ENCODE measurements around the gene HSD17B3.
"Not testable (repeated sequence)": the region's sequence is repeated elsewhere in the genome, so short reads cannot be mapped to it uniquely, and the experiment has no call there.

Gene HSD17B3

DNA sequence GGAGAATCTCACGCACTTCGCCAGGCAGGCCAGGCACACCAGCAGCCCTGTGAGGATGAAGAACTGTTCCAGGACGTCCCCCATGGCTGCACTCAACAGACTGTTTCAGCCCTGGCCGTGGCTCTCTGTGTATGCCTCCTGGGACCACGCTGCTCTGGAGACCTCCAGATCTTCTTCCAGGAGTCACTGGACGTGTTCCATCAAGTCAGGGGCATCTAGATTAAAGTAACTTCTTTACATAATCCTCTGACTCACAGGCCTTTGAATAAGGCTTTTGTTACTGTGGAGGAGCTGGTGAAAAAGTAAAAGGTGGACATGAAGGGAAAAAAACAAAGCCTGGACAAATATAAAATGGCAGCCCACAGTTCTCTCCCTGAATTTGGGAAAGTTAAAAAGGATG, at the start of gene HSD17B3:
HSD17B3 (minus strand) TSS at position 156 of the 400 bp plus-strand sequence; CDS start at position 84, 72 bp downstream.
- DNase-seq, result no peak

DNA sequence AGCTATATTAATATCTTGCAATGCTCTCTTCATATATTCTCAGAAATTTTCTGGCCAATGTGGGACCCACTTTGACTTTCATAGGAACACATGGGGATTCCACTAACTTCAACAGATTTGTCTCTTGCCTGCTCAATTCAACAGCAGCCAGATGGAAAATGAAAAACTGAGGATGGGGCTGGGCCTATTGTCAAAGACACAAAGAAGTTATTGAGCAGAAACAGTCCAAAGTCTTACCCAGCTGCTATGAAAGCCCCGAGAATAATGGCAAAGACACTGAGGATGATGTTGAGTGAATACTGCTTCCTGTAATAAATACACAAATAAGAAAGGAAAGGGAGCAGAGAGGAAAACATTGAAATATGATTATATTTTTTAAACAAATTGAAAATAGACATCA, 48.9 kb upstream of the HSD17B3 start:
- DNase-seq, result no peak

DNA sequence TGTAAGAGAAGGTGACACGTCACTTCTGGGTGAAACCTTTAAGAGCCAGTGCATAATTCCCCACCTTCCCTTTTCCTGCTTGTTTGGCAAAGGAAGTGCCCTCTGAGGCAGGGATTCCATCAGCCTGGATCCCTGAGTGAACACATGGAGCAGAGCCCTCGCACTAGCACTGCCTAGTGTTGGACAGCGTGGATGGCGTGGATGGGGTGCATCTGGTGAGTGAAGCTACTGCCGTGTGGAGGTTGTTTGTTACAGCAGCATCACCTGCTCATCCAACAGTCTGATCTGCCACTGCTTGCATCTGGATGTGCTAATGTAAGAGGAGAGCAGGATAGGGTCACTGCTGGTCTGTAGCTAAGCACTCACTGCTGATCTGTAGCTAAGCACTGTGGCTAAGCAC, 46.3 kb upstream of the HSD17B3 start:
- no peak for DNase-seq

DNA sequence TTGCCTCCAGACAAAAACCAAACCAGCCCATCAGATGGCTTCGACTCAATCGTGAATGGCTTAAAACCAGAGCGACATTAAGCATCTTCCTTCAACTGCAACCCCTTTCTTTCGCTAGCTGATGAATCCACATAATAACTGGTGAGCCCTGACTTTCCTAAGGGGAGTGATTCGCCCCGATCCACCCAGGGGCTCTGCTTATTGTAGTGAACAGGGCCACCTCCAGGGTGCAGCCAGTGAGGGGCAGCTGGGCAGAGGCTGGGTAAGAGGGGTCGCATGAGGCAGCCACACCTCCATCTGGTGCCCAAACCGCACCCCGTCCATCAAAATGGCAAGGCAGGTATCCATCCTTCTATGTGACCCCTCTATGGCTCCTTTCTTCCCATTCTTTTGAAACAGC, 43.6 kb upstream of the HSD17B3 start:
- no peak for DNase-seq

DNA sequence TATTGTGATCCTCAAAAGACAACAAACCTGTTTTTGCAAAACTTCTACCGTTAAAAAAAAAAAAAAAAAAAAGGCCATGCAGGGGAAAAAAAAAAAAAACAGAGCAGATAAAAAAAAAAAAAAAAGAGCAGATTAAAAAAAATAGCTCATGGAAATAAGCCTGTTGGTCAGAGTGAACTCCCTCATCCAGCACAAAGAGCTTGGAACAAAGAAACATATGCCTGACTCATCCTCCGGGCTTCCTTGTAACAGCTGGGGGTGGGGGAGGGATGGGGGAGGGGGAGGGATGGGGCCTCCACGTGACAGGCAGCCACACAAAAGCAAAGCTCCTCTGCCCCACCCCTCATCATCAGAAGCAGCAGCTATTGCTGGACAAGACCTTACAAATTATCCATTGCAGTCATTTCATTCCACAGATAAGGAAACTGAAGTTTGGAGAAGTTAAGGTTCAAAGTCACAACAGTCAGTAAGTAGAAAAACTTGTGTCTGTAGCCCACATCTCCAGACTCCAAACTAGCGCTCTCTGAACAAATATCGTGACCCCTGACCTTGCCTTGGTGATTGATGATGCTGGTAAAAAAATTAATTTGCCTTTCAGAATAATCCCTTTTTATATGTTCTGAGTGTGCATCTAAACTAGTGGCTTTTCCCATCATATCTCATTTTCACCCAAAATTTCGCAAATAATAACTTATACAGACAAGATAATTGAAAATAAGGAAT, 42.6 kb upstream of the HSD17B3 start:
- no peak for DNase-seq

DNA sequence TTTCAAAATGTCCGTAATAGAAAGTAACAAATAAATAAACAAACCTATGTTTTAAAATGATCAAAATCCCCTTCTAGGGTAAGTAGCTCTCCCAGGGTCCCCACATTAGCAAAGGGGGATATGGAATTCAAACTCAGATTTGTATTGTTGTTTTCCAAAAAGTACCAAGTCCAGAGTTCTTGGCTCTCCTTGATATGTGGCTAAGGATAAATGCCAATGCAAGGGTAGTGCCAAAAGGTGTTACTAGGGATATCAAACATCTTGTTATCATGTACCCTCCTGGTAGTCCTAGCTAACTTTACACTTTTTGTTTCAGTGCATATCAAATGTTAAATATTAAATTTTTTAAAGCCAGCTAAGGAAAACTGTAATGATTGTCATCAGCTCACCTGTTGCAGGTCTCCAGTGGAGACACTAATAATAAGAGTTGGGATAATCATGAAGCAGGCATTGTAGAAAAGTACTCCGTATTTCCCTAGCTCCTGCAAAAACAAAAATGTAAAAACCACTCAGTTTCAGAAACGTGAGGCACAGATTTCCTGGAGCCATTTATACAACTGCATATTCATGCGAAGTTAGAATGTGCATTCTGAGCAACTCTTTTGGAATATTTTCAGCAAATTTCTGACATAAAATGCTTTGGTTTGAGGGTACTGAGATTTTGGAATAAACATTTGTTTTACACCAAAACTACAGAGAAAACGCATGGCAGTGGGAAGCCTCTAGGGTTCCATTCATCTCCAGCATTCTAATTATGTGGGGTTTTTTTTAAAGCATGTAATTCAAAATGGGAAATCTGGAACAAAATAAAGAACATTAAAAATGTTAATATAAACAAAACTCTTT, 41.8 kb upstream of the HSD17B3 start:
- no peak for DNase-seq

DNA sequence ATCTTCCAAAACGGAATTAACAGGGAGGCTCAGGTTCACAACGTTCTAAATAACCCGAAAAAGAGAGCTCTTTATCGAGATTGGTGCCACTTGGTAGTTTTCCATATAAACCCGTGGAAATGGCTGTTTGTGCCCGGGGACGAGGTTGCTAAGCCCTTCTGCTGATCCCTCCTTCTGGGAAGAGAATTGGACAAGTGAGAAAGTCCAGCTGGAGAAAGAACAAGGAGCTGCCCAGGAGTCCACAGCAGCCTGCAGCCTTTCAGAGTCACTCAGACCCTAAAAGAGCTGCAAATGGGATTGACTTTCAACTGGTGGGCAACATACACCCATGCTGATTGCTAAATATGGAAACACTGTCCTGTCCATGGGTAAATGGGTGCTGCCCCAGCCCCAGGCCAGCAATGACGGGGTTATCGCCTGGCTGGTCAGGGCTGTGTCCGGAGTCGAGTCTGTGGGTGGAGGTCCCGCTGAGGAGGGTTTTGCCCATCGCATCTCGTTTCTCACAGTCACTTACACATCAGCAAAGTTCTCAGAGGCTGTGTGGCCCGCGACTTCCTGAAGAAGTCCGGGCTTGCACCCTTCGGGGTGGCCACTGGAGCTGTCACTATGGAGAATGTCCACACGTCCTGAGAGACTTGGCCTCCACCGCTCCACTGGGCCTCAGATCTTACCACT, 40.7 kb upstream of the HSD17B3 start:
- no peak for DNase-seq

DNA sequence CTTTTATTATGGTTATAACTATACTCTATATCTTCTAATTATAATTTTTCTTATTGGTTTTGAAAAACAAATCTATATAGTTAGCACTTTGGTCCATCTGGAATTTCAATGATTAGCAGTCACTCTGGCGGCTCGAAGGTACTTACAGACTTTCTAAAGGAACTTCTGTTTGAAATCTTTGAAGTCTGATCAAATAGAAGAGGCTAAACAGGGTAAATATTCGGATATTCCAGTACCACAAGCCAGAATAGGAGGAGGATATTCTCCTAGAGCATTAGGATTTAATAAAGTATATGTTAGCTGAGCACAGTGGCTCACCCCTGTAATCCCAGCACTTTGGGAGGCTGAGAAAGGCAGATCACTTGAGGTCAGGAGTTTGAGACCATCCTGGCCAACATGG, 38.7 kb upstream of the HSD17B3 start:
- DNase-seq, result no peak

DNA sequence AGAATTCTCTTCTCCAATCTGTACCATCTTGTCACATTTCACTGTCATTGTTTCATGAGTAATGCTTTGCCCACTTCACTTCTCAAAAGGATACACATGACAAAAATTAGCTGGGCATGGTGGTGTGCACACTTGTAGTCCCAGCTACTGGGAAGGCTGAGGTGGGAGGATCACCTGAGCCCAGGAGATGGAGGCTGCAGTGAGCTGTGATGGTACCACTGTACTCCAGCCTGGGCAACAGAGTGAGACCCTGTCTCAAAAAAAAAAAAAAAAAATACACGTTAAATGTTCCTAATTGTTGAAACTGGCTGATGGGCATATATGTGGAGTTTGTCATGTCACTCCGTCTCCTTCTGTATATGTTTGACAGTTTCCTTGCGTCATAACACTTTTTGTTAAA, 36.3 kb upstream of the HSD17B3 start:
- no peak for DNase-seq

DNA sequence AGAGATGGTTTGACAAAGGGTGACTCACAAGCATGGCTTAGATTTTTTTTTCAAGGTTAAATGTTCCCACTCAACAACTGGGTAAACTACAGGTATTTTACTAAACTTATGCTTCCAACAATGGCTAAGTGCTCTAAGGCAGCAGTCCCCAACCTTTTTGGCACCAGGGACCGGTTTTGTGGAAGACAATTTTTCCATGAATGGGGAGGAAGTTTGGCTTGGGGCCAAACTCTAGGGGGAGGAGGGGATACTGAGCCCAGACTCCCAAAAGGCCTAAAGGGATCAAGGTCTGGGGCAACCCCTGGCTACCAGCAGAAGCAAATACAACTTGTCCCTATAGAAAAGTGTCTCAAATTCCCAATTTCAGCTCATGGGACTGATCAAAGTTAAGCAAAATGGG, 32.0 kb upstream of the HSD17B3 start:
- DNase-seq, result no peak

DNA sequence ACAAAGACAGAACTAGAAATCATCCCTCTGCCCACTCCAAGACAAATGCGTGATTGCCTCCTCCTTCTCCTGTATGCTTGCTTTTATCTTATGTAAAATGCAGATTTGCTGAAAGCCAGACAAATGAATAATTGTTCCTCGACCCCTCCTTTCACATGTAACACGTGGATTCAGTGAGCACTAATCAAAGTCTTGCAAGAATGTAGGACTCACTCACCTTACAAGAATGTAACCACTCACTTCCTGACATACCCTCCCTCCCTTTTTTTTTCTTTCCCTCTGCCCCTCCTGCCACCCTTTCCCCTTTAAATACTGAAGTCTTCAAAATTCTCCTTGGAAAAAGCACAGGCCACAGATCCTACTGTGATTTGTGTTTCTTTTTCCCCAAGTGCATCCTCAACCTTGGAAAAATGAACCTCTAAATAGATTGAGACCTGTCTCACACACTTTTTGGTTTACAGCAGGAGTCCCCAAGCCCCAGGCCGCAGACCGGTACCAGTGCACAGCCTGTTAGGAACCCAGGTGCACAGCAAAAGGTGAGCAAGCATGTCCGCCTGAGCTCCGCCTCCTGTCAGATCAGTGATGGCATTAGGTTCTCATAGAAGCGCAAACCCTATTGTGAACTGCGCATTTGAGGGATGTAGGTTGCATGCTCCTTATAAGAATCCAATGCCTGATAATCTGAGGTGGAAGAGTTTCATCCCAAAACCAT, 29.4 kb upstream of the HSD17B3 start:
- DNase-seq, result no peak

DNA sequence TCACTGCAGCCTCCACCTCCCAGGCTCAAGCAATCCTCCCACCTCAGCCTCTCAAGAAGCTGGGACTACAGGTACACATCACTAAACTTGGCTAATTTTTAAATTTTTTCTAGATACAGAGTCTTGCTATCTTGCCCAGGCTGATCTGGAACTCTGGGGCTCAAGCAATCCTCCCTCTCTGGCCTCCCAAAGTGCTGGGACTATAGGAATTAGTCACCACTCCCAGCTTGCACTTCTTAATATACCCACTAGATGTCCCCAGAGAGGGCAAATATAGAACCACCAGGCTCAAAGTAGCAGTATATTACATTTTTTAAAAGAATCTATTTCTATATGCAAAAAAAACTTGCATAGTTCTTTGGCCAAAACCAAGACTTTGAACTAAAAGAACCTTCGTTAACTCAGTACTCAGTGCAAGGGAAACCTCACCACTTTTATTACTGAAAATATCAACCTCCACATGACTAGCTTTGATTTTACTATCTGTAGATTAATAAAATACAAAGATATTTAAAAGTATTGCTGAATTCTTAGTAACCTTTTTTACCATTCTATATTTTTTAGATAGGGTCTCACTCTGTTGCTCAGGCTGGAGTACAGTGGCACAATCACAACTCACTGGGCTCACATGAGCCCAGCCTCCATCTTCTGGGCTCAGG, 25.8 kb upstream of the HSD17B3 start:
- peak; percentile 6 for DNase-seq

DNA sequence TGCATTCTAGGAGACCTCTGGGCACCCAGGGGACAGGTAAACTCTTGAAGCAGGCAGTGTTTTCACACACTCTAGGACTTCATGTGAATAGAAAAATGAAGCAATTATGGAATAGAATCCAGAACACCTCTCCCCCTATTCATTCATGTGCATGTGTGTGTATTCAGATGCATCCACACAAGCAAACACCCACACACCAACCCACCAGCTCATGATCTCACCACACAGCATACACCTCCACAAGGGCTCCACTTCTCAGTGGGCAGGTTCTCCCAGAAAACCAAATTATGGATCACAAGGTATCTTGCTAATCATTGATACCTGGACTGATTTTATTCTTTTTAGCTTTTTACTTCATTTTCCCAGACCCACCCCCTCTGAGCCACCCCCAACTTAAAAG, 21.2 kb upstream of the HSD17B3 start:
- DNase-seq, result no peak

DNA sequence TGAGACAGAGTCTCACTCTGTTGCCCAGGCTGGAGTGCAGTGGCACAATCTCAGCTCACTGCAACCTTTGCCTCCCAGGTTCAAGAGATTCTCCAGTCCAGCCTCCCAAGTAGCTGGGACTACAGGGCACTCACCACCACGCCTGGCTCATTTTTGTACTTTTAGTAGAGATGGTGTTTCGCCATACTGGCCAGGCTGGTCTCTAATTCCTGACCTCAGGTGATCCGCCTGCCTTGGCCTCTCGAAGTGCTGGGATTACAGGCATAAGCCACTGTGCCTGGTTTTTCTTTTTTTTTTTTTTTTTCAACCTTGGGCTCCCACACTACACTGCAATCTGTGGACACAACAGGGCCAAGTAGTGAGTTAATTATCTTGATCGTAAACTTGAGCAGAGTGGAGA, 20.8 kb upstream of the HSD17B3 start:
- DNase-seq, result not testable (repeated sequence)

DNA sequence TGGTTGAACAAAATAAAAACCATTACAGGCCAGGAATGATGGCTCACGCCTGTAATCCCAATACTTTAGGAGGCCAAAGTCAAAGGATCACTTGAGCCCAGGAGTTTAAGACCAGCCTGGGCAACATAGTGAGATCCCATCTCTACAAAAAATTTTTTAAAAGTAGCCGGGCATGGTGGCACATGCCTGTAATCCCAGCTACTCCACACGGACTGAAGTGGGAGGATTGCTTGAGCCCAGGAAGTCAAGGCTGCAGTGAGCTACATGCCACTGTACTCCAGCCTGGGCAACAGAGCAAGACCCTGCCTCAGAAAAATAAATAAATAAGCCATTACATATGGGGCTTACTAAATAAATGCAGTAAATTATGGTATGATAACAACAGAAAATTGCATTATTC, 20.2 kb upstream of the HSD17B3 start:
- not testable (repeated sequence) for DNase-seq

DNA sequence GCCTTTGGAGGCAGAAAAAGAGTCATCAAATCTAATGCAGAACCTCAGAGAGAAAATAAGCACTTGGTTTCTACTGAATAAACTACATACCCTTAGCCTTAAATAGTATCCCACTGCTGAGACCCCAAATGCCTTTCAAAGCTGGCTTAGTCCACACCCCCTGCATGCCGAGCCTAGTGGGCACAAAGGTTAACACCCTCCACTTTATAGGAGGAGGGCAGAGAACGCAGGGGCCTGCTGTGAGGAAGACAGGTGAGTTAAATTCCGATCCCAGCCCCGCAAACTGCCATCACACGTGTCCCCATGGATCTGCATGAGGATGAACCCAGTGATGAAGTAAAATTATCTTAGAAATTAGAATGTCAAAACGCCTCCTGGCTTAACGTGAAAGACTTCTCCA, 19.5 kb upstream of the HSD17B3 start:
- DNase-seq, result no peak

DNA sequence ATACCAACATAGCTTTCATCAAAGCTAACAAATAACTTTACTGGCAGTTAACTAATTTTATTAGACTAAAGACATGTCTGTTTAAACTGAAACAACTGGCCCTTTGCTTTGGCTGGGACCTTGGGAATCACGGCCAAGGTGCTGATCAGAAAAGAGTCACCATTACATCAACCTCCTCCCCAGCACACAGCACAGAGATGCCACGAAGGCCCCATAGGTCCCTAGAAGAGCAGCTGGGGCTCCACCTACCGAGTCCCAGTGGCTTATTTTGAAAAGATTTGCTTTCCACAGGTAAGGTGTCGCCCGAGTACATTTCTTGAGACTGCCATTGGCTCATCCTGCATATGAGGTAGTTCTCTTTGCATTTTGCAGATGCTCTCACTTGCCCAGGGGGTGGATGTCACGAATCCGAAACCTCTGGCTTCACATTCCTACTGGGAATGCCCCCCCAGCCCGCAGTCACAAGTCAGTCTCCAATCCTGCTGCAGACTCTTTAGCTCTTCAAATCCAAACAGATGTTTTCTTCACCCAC, 18.8 kb upstream of the HSD17B3 start:
- no peak for DNase-seq

DNA sequence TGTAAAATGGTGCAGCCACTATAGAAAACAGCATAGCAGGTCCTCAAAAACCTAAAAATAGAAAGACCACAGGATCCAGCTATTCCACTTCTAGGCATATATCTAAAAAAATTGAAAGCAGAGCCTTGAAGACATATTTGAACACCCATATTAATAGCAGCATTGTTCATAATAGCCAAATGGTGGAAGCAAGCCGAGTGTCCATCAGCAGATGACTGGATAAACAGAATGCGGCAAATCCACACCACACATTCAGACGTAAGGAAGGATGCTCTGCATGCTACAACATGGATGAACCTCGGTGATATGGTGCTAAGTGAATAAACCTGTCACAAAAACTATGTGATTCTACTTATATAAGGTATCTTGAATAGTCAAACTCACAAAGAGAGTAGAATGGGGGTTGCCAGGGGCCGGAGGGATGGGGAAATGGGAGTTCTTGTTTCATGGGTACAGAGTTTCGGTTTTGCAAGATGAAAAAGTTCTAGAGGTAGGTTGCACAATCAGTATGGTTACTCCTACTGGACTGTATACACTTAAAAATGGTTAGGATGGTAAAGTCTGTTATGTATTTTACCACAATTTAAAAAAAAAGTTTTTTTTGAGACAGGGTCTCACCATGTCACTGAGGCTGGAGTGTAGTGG, 17.1 kb upstream of the HSD17B3 start:
- DNase-seq, result no peak

DNA sequence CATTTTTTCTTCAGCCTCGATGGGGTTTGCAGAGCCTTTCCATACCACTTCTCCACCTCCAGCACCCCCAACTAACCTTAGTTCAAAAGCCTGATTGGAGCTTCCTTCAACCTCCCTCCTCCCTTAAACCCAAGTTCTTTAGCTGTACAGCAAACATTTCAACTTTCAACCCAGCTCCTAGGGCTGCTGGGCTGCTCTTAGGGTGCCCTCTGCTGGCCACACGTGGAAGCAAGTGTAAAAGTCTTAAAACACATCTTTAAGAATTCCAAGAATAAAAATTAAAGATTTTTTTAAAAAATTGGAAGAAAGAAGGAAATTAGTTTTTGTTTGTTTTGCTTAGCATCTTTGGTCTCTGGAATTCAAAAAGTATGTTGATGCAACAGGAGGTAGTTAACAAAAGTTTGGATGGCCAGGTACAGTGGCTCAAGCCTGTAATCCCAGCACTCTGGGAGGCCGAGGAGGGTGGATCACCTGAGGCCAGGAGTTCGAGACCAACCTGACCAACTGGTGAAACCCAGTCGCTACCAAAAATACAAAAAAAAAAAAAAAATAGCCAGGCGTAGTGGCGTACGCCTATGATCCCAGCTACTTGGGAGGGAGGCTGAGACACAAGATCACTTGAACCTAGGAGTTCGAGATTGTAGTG, 15.5 kb upstream of the HSD17B3 start:
- no peak for DNase-seq

DNA sequence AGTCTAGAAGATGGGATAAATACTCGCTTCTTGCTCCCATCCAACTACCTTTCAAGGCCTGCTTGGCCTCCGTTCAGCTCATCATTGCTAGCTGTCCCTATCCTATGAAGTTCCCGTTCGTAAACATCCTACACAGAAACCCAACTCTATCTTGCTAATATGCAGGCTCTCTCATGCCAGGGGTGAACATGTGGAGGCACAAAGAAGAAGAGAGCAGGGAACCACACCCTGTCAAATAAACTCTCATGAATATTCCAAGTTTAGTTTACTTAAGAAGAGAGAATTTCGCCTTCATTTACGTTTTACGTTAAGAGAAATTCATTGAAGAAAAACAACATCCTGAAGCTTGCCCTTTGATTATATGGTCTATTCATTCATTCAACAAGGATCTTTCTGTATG, 7.9 kb upstream of the HSD17B3 start:
- DNase-seq, result no peak

DNA sequence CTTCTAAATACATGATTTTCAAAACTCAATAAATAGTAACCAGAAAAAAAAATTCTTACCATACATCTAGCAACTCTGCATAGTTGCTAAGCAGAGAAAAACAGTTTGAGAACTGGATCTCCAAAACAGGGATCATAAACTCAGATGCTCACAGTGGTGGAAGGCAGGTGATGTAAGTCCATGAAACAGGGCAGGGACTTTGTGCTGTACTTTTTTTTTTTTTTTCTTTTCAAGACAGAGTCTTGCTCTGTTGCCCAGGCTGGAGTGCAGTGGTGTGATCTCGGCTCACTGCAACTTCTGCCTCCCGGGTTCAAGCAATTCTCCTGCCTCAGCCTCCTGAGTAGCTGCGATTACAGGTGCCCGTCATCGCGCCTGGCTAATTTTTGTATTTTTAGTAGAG, 5.0 kb upstream of the HSD17B3 start:
- DNase-seq, result not testable (repeated sequence)

Measured in KG1 (cell line).